Fibroblast of skin of right biceps (primary cell): ENCODE data around the gene GLTP.
"Not testable (repeated sequence)": the region's sequence is repeated elsewhere in the genome, so short reads cannot be mapped to it uniquely, and the experiment has no call there.

Experiments used
- DNase-seq: peaks from one replicate; pipeline ENCODE4 v3.0.0-alpha.2; 2013

GLTP gene

DNA sequence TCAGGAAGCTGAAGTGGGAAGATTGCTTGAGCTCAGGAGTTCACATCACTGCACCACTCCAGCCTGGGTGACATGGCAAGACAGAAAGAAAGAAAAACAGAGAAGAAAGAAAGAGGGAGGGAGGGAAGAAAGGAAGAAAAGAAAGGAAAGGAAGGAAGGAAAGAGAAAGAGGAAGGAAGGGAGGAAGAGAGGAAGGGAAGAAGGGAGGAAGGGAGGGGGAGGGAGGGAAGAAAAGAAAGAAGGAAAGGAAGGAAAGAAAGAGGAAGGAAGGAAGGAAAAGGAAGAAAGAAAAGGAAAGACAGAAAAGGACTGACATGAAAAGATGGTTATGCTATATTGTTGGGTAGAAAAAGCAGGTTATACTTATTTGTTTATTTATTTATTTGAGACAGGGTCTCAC lies 3.9 kb downstream of the GLTP start:
- no peak for DNase-seq

DNA sequence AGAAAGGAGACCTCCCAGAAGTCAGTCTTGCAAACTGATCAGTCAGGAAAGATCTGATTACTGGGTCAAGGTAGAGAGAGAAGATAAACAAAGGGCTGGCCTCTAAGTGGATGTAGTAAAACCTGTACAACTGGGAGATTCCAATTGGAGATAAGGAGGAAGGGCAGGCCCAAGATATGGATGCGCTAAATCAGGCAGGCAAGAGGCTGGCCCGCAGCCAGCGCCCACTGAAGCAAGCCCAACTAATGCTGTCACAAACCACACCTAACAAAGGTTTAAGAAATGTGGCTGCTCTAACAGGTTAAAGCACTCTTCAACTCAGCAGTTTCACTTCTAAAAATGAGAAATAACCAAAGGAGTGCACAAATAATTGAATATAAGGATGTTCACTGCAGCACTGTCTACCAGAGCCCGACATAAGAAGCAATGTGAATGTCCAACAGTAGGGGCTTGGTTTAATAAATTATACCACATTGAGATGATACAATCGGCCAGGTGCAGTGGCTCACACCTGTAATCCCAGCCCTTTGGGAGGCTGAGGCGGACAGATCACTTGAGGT lies 4.7 kb downstream of the GLTP start:
- DNase-seq = no peak

DNA sequence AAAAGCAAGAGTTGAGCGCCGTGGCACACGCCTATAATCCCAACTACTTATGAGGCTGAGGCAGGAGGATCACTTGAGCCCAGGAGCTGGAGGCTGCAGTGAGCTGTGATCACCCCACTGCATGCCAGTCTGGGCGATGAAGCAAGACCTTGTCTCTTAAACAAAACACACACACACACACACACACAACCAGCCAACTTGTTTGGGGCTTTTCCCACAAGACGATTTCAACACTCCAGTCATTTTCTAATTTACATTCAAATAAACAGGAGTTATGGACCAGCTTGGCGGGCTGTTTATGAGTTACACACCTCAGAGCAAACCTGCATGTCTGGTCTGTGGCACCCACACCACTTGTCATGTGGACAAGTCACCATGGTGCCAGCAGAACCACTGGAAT lies 6.7 kb downstream of the GLTP start:
- no peak for DNase-seq

DNA sequence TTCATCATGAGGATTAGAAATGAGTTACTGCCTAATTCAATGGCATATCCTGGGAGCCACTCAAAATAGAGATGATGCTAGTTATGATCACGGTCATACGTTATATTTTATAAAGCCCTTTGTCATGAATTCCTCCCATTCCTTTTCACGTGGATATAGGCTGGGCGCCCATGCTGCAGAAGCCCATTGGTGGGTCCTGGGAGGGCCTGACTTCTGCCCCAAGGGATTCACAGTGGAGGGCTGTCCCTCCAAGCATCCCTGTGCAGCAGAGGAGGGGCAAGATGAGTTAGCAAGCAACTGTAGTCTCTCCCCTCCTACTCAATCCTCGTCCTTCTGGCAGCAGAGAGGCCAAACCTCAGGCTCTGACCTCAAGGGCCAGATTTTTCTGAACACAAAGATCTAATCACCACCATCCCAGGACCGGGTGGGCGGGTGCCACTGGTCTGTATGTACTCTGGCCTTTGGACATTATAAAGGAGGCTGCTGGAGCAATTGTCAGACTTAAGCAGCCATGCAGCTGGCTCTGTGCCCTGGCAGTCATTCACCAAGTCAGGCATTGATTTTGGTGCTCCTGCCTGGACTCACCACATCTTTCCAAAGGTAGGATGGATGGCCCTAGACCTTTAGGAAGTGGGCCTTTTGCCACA lies 8.6 kb downstream of the GLTP start:
- peak; percentile 49 for DNase-seq

DNA sequence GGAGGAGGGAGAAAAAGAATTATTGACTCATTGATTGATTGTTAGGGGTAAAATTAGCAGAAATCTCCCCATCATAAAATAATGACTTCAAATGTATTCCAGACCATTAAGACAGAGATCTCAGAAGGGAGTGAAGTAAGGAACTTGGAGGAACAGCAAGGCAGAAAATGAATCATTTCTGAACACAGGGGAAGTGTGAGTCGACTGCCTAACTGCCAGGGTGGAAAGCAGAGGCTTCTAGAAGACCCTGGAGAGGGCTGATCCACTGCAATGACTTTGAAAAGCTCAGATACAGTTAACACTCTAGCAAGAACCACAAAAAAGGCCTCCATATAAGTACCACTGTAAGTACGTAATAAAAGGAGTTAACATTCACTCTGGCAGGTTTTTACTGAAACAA lies 9.7 kb downstream of the GLTP start:
- peak; percentile 61 for DNase-seq

DNA sequence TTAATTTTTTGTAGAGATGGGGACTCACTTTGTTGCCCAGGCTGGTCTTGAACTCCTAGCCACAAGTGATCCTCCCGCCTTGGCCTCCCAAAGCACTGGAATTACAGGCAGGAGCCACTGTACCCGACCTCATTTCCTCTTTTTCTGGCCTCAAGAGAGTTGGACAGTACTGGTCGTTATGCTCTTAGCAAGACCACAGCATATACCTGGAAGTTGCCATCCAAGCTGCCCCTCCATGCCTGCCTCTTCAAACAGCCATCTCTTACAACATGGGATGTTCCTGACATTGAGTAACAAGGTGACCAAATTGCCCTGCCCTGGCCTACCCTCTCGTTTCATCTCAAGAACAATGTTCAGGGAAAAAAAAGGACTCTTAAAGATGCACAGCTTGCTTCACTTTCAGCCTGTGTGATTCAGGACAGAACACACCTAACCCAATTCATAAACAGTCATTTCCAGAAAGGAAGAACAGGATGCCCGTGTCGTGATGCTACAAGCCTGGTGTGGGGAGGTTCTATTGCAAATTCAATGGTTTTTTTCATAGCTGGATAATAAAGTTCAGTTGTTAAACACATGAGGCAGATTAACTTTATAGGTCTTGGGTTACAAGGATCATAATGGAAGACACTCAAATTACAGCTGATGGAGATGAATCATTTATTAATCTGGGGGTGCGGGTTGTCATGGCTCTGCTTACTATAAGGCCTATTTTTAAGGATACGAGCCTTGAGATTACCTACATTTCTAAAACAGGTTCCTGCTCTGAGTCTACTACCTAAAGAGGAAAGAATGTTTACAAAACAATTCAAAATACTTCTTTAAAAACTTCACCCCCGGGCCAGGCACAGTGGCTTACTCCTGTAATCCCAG lies 11.9 kb downstream of the GLTP start:
- no peak for DNase-seq

DNA sequence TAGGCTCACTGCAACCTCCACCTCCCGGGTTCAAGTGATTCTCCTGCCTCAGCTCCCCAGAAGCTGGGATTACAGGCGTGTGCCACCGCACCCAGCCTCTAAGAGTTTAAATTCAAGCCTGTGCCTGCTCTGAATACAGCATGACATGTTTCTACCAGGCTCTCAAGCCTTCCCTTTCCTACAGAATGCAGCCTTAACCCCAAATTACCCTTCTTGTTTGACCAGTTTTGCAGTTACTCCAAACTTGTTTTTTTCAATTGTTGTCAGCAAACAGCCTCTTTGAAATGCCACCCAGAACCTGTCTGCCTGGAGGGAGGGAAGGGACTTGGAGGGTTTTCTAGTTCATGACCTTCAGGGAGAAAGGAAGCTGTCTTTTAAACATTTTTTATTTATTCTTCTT lies 15.4 kb downstream of the GLTP start:
- no peak for DNase-seq

DNA sequence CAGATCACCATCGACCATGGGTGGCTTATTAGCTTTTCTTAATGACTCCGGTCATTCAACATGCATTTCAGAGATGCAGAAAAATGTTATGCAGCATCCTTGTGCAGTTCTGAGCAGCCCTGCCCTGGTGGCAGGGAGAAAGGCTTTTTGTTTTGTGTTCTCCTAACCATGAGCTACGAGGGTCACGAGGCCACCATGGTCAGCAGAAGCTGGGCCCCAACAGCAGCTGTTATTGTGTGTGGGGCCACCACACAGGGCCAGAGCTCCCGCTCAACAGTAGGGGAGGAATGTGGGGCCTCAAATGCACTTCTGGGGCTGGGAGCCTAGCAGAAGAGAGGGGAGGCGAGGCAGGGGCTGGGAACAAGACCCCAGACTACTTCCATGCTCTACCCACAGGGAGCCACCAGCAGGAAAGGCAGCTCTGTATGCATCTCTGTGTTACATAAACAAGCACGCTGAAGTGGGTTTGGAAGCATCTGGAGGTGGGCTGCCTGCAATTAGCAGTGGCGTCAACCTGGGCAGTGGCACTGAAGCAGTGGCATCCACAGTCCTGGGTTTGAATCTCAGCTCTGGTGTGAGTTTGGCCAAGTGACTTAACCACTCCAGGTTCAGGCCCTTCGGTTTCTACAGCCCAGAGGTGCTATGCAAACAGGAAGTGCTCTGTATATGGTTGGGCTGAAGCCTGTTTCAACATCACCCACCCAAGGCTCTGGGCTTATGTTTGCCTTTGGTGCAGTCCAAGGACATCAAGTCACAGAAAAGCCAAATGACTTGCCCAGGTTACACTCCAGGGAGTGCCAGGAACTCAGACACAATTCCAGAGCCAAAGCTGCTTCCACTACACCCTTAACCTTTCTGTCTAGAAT lies 16.3 kb downstream of the GLTP start:
- peak; percentile 34 for DNase-seq

DNA sequence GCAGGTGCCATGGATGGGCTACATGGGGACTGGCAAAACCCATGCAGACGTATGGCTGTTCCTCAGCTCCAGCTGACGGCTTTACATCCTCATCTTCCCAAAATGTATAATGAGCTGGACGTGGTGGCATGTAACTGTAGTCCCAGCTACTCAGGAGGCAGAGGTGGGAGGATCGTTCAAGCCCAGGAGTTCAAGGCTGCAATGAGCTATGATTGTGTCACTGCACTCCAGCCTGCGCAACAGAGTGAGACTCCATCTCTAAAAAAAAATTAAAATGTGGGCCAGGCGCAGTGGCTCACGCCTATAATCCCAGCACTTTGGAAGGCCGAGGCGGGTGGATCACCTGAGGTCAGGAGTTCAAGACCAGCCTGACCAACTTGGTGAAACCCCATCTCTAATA lies 17.9 kb downstream of the GLTP start:
- DNase-seq = not testable (repeated sequence)

DNA sequence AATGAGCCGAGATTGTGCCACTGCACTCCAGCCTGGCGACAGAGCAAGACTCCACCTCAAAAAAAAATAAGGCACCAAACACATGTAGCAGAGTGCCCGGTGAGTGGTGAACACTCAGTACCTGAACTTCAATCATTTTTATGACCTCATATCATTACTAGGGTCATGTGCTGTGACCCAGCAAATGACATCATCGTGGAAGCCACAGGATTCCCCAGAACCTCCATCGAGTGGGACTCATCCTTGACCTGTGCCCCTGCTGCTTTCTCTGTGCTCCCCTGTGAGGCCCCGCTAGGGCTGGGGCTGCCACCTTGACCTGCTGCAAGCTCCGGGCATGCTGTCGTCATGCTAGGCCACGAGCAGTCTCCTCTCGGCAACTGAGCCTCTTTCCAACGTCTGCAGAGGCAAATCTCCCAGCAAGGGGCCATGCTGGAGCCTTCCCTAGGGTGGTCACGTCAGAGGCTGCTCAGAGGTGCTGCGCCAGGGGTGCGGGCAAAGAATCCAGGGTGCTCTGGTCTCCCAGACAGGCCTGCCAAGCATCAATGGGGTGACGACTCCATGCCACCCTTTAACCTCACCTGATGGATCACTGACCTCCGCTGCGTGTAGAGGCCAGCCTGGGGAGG lies 18.5 kb downstream of the GLTP start:
- DNase-seq = no peak

DNA sequence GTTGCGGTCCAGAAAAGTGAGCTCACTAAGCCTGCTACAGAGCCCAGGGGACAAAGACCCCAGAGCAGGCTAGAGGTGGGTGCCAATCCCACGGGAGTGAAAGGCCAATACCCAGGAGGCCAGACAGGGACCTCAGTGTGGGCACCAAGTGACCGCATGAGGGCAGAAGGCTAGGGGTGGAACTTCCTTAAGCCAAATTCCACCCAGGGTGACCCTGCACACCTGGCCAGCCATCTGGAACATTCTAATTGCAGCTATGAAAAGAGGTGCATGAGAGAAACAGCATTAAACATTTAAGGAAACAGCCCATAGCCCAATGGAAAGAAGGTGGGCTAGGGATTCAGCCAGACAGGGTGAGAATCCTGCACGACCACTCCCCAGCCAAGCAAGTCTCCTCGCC lies 19.4 kb downstream of the GLTP start:
- no peak for DNase-seq

DNA sequence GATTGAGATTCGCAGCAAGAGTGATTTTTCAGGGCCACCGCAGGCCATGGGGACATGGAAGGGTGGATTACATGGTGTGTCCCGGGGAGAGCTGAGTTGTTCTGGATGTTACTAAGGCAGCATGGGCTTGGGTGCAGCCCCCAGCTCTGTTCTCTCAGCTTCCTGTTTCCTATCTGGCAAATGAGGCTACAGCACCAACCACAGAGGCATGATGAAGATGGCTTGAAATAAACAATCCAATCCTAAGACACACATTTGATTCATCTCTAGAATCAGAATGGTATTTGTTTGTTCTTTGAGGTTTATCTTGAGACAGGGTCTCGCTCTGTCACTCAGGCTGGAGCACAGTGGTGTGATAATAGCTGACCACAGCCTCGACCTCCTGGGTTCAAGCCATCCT lies 21.6 kb downstream of the GLTP start:
- no peak for DNase-seq

DNA sequence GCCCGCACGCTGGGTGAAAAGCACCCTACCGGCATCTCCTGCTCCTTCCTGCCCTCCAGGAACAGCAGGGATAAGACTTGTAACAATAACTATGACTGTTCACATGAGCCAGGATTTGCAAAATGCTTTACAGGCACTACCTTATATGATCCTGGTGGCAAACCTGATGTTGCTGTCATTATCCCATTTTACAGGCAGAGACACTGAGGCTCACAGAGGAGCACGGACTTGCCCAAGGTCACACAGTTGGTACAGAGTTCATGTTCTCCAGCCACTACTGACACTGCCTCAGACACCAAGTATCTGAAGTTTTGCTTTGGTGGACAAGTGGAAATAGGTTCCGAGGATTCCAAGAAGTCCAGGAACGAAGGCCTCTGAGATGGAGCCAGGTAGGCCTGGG lies 22.6 kb downstream of the GLTP start:
- DNase-seq = no peak

DNA sequence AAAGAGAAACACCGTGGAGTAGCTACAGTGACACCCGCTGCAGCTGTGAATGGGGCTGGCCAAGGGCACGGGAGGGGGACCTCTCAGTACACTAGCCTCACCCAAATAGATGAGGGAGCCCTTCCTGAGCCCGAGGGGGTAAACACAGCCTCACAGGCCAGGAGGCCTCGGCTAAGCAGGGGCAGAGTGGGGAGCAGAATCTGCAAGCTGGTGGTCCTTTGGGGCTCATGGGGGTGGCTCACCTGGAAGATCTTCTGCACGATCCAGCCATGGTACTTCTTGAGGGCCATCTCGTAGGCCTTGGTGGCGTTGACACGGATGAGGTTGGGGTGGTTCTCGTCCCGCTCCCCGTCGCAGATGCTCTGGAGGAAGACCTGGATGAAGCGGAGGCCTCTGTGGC lies 25.0 kb downstream of the GLTP start:
- DNase-seq = no peak

DNA sequence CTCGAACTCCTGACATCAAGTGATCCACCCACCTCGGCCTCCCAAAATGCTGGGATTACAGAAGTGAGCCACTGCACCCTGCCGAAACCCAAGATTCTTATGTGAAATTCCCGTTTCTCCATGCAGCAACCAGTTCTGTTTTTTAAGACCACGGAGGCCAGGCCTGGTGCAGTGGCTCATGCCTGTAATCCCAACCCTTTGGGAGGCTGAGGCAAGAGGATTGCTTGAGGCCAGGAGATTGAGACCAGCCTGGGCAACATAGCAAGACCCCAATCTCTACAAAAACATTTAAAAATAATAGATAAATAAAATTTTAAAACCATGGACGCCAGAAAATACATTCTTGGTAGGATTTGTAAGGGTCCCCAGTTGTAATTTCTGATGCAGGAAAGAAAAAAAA lies 29.8 kb downstream of the GLTP start:
- DNase-seq = not testable (repeated sequence)

DNA sequence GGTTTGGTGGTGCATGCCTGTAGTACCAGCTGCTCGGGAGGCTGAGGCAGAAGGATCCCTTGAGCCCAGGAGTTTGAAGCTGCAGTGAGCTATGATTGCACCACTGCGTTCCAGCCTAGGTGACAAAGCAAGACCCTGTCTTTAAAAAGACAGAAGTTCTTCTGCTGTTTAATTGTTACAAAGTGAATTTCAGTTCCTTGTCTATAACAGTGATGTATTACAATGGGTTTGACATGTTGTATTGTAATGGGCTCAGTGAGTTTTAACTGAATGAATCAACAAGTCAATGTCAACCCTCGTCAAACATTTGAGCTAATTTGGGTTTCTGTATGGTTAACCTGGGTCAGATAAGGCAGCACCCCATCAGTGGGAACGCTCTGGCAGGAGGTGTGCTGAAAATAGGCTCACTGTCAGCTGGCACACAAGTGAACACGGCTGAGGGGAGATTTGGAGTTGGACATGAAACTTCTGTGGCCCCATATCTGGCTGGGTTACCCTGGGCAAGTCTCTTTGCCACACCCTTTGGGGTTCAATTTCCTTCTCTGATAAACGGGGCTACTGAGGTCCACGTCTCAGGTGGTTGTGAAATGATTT lies 33.1 kb downstream of the GLTP start:
- no peak for DNase-seq

DNA sequence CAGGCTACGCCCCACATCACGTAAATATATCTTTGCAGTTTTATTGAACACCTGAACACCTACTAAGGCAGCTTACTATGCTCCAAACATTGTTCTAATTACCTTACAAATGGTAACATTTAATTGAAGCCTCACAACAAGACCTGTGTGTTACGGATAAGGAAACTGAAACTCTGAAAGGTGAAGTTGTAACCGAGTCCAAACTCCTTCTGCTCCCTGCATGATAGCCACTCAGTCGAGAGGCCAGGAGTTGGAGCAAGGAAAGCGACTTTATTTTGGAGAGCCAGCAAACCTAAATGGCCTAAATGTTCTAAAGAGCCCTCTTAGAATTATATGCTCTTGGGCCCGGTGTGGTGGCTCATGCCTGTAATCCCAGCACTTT lies 34.5 kb downstream of the GLTP start:
- DNase-seq = no peak

DNA sequence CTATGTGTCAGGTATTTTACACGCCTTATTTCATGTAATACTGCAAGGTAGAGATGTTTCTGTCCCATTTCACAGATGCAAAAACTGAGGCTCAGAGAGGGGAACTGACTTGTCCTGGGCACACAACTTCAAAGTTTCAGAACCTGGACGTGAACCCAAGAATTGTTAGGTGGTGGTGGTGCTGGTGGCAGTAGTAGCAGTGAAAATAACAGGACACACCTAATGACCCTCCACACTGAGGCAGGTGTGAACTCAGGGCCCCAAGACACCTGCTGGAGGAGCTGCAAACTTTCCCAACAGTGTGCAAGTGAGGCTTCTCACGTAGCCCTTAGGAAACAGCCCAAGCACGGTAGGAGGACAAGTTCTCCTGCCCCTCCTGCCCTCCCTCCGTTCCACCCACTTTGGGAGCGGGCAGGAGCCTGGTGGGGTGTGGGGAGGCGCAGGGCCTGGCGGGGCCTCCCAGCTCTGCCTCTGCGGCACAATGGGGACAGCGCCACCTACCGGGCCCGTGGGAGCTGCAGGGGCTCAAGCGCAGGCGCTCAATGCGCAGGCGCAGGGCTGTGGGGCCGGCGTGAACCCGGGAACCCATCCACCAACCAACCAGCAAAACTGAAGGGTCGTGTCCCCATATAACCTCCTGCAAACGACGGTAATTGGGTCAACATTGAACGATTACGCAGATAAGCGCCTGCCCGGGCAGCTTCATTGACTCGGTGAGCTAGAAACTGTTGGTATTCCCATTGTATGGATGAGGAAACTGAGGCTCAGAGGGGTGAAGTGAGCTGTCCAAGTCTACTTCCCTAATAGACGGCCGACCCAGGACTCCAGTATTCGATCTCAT lies 35.1 kb downstream of the GLTP start:
- DNase-seq = peak; percentile 74

DNA sequence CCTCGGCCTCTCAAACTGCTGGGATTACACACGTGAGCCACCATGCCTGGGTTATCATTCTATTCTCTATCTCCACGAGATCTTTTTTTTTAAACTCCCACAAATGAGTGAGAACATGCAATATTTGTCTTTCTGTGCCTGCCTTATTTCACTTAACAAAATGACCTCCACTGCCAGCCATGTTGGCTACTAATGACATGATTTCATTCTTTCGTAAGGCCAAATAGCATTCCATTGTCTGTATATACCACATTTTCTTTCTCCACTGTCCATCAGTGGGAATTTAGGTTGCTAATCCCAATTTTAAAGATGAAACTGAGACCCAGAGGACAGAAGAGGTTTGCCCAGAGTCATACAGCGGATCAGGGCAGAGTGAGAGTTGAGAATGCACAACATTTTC lies 36.2 kb downstream of the GLTP start:
- no peak for DNase-seq

DNA sequence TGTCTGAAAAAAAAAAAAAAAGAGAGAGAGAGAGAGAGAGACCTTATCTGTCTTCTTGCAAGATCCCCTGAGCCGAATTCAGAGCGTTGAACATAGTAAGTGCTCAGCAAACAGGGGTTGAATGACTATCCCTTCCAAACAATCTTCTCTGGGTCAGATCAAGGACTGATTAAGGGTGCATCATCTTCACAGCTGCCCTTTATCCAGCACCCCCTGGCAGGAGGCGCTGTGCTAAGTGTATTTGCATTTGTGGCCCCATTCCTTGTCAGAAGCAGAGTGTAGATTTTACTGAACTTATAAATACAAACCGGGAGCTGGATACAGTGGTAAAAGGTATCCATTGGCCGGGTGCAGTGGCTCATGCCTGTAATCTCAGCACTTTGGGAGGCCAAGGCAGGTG lies 38.3 kb downstream of the GLTP start:
- no peak for DNase-seq

DNA sequence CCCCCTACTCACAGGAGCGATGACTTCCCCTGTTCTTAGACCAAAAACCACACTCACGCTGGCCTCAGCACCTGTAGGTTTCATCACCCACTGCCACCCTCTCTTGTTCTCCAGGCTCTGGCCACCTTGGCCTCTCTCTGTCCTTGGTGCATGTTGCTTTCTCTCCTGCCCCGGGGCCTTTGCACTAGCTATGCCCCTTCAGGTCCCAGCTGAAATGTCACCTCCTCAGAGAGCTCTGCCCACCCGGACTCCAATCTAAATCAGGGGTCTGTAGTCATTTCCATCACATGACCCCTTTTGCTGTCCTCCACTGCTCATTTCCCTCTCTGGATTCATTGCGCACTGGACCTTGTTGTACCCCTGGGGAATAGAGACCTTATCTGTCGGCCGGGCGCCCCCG lies 39.0 kb downstream of the GLTP start:
- DNase-seq = no peak
